ENCODE results near the gene SPEM1. TPM values are rescaled to one million over a fixed set of nuclear protein-coding genes. Genes with fewer than 3 reads are reported as not detected.
"Not testable (repeated sequence)": the region's sequence is repeated elsewhere in the genome, so short reads cannot be mapped to it uniquely, and the experiment has no call there.

Gene SPEM1
- total RNA-seq, 1 experiment from 2014 or later, result not detected

DNA sequence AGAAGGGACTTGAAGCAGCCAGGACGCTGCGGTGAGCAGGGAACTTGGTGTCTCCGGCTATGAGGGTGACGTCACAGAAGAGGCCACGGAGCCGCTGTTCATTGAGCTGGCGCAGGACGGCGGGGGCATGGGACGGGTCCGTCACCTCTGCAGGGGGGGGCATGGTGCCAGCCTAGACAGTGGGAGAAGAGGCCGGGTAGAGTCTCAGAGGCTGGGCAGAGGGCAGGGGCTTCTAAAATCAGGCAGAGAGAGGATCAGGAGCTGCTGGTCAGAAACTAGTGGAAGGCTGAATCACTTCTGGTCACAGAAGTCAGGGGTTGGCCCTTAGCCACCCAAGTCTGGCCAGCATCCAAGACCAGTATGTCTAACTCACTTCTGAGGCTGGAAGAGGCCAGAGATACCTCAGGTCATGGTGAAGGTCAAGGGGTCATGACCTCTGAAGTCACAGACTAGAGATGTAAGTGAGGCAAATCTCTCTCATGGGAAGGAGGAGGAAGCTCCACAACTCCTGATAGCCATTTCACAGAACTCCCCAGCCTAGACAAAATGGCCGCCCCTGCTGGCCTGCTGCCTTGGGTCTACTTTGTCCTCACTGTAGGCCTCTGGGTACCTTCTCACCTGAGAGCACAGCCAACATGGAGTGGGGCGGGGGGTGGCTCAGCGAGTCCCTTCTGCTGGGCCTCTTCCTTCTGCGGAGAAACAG, 46.7 kb downstream of the SPEM1 start:
- DNase-seq (ENCODE audit: extremely low read depth, low read depth), result no peak

DNA sequence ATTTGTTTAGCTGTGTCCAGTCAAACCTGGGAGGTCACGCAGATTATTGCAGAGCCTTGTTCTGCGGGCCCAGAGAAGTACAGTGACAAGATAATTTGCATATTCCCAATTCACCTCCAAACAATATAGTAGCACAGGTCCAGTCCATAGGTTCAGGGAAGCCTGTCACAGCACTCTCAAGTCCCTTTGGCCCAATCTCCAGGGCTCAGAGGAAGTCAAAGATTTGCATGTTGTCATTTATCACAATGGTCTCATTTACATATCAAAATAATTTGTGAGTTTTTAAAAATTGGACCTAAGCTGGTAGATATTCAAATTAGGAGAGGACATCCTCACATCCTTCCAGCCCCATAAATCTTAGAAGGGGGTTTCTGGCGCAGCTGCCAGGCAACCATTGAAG, 47.4 kb downstream of the SPEM1 start:
- no peak for DNase-seq (ENCODE audit: extremely low read depth, low read depth)

- no peak for DNase-seq (ENCODE audit: extremely low read depth, low read depth)
These were observed 48.2 kb downstream of the SPEM1 start for GRCh38 chr17:7468290-7468689.

- no peak for DNase-seq (ENCODE audit: extremely low read depth, low read depth)
These were observed 48.8 kb downstream of the SPEM1 start for GRCh38 chr17:7468804-7469389.

- DNase-seq (ENCODE audit: extremely low read depth, low read depth), result not testable (repeated sequence)
These were observed 49.7 kb downstream of the SPEM1 start for GRCh38 chr17:7469843-7470242.

DNA sequence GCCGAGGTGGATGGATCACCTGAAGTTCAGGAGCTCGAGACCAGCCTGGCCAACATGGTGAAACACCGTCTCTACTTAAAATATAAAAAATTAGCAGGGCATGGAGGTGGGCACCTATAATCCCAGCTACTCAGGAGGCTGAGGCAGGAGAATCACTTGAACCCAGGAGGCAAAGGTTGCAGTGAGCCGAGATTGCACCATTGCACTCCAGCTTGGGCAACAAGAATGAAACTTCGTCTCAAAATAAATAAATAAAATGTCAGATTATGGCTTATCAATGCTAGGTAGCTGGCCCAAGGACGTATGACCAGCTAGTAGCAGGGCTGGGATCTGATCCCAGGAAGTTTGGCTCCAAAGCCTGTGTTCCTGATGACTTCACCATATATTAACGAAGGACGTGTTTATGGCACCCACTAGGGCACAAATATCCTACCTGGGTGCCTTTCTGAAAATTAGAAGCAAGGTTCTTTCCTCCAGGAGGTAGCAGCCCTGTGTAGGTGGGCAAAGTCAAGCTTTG, 50.4 kb downstream of the SPEM1 start:
- DNase-seq (ENCODE audit: extremely low read depth, low read depth), result not testable (repeated sequence)

Other genes starting within 250 kb of the SPEM1 start
- 0.22 TPM in 1 of 2 replicates, not detected in the other for gene ASGR1, start 241.0 kb upstream of the SPEM1 start, total RNA-seq (2014; rRNA removed; shearing (Covaris generic))
- gene DLG4, start 200.5 kb upstream of the SPEM1 start, total RNA-seq (2014; rRNA removed; shearing (Covaris generic)), result 3.6 and 3.7 TPM in 2 replicates
- gene ACADVL, start 200.4 kb upstream of the SPEM1 start, total RNA-seq (2014; rRNA removed; shearing (Covaris generic)), result 249 and 250 TPM in 2 replicates
- gene DVL2, start 185.8 kb upstream of the SPEM1 start, total RNA-seq (2014; rRNA removed; shearing (Covaris generic)), result 49.5 and 54.9 TPM in 2 replicates
- 32.5 and 38.8 TPM in 2 replicates for gene PHF23, start 180.9 kb upstream of the SPEM1 start, total RNA-seq (2014; rRNA removed; shearing (Covaris generic))
- gene GABARAP, start 177.9 kb upstream of the SPEM1 start, total RNA-seq (2014; rRNA removed; shearing (Covaris generic)), result 150 and 175 TPM in 2 replicates
- gene CTDNEP1, start 168.6 kb upstream of the SPEM1 start, total RNA-seq (2014; rRNA removed; shearing (Covaris generic)), result 46.9 and 48.4 TPM in 2 replicates
- 60.6 and 61.4 TPM in 2 replicates for gene ELP5, start 168.1 kb upstream of the SPEM1 start, total RNA-seq (2014; rRNA removed; shearing (Covaris generic))
- gene CLDN7, start 157.8 kb upstream of the SPEM1 start, total RNA-seq (2014; rRNA removed; shearing (Covaris generic)), result 12.6 and 13.2 TPM in 2 replicates
- not detected in 2 replicates for gene SLC2A4, start 138.6 kb upstream of the SPEM1 start, total RNA-seq (2014; rRNA removed; shearing (Covaris generic))
- 0.06 and 0.15 TPM in 2 replicates for gene YBX2, start 125.7 kb upstream of the SPEM1 start, total RNA-seq (2014; rRNA removed; shearing (Covaris generic))
- gene EIF5A, start 112.7 kb upstream of the SPEM1 start, total RNA-seq (2014; rRNA removed; shearing (Covaris generic)), result 659 and 733 TPM in 2 replicates
- gene GPS2, start 105.0 kb upstream of the SPEM1 start, total RNA-seq (2014; rRNA removed; shearing (Covaris generic)), result 63.3 and 64.2 TPM in 2 replicates
- gene NEURL4, start 91.0 kb upstream of the SPEM1 start, total RNA-seq (2014; rRNA removed; shearing (Covaris generic)), result 15.0 and 22.7 TPM in 2 replicates
- 0.02 TPM in 1 of 2 replicates, not detected in the other for gene ACAP1, start 83.8 kb upstream of the SPEM1 start, total RNA-seq (2014; rRNA removed; shearing (Covaris generic))
- gene KCTD11, start 68.2 kb upstream of the SPEM1 start, total RNA-seq (2014; rRNA removed; shearing (Covaris generic)), result 5.0 and 6.0 TPM in 2 replicates
- gene TMEM95, start 65.2 kb upstream of the SPEM1 start, total RNA-seq (2014; rRNA removed; shearing (Covaris generic)), result not detected in 2 replicates
- 3.5 and 3.9 TPM in 2 replicates for gene TNK1, start 39.2 kb upstream of the SPEM1 start, total RNA-seq (2014; rRNA removed; shearing (Covaris generic))
- gene PLSCR3, start 25.8 kb upstream of the SPEM1 start, total RNA-seq (2014; rRNA removed; shearing (Covaris generic)), result 31.3 and 32.4 TPM in 2 replicates
- gene TMEM256, start 16.2 kb upstream of the SPEM1 start, total RNA-seq (2014; rRNA removed; shearing (Covaris generic)), result 107 and 202 TPM in 2 replicates
- 5.5 and 6.2 TPM in 2 replicates for gene NLGN2, start 12.5 kb upstream of the SPEM1 start, total RNA-seq (2014; rRNA removed; shearing (Covaris generic))
- not detected in 2 replicates for gene SPEM2, start 5.3 kb downstream of the SPEM1 start, total RNA-seq (2014; rRNA removed; shearing (Covaris generic))
- not detected in 2 replicates for gene SPEM3, start 8.5 kb downstream of the SPEM1 start, total RNA-seq (2014; rRNA removed; shearing (Covaris generic))
- gene TMEM102, start 15.1 kb downstream of the SPEM1 start, total RNA-seq (2014; rRNA removed; shearing (Covaris generic)), result 6.3 and 7.9 TPM in 2 replicates
- gene FGF11, start 19.2 kb downstream of the SPEM1 start, total RNA-seq (2014; rRNA removed; shearing (Covaris generic)), result 1.2 TPM in 2 replicates
- gene CHRNB1, start 24.7 kb downstream of the SPEM1 start, total RNA-seq (2014; rRNA removed; shearing (Covaris generic)), result 3.6 and 3.8 TPM in 2 replicates
- 14.7 and 15.3 TPM in 2 replicates for gene ZBTB4, start 59.3 kb downstream of the SPEM1 start, total RNA-seq (2014; rRNA removed; shearing (Covaris generic))
- not detected in 2 replicates for gene SLC35G6, start 61.1 kb downstream of the SPEM1 start, total RNA-seq (2014; rRNA removed; shearing (Covaris generic))
- gene POLR2A, start 64.0 kb downstream of the SPEM1 start, total RNA-seq (2014; rRNA removed; shearing (Covaris generic)), result 27.1 and 35.3 TPM in 2 replicates
- gene TNFSF12, start 128.7 kb downstream of the SPEM1 start, total RNA-seq (2014; rRNA removed; shearing (Covaris generic)), result 6.9 and 8.1 TPM in 2 replicates
- 0.63 and 1.4 TPM in 2 replicates for gene TNFSF13, start 138.4 kb downstream of the SPEM1 start, total RNA-seq (2014; rRNA removed; shearing (Covaris generic))
- 92.2 and 102 TPM in 2 replicates for gene SENP3, start 141.6 kb downstream of the SPEM1 start, total RNA-seq (2014; rRNA removed; shearing (Covaris generic))
- 24.5 and 29.4 TPM in 2 replicates for gene CD68, start 159.3 kb downstream of the SPEM1 start, total RNA-seq (2014; rRNA removed; shearing (Covaris generic))
- 107 and 133 TPM in 2 replicates for gene MPDU1, start 163.5 kb downstream of the SPEM1 start, total RNA-seq (2014; rRNA removed; shearing (Covaris generic))
- 0.47 TPM in 1 of 2 replicates, not detected in the other for gene SOX15, start 169.8 kb downstream of the SPEM1 start, total RNA-seq (2014; rRNA removed; shearing (Covaris generic))
- 72.6 and 73.3 TPM in 2 replicates for gene FXR2, start 194.6 kb downstream of the SPEM1 start, total RNA-seq (2014; rRNA removed; shearing (Covaris generic))
- gene SAT2, start 207.5 kb downstream of the SPEM1 start, total RNA-seq (2014; rRNA removed; shearing (Covaris generic)), result 51.5 and 53.9 TPM in 2 replicates
- gene SHBG, start 209.8 kb downstream of the SPEM1 start, total RNA-seq (2014; rRNA removed; shearing (Covaris generic)), result 0.10 TPM in 1 of 2 replicates, not detected in the other
- not detected in 2 replicates for gene ATP1B2, start 230.6 kb downstream of the SPEM1 start, total RNA-seq (2014; rRNA removed; shearing (Covaris generic))

Data from NCI-H460 (cell line).